Activated CD8-positive, alpha-beta T cell treated with anti-CD3 and anti-CD28 coated beads for 36 hours (primary cell): ENCODE measurements around the gene ZBTB32. TPM values are rescaled to one million over a fixed set of nuclear protein-coding genes. Genes with fewer than 3 reads are reported as not detected.
A peak's percentile ranks its signal among the peaks of the same experiment; 100 is the strongest.

Experiments used
- ATAC-seq: fragments of 200-7000 bp; cut with Tn5 transposase; one replicate; pipeline ENCODE4 v1.10.0; 2021; ENCODE audit warnings: mild to moderate bottlenecking, moderate library complexity
- CTCF ChIA-PET: fragments of 350-600 bp; sonication (Branson Sonifier 250); formaldehyde crosslinking; loops from one replicate; lab custom pipeline; 2021; ENCODE audit warnings: antibody characterized with exemption; lab: Charles Lee
- POLR2A ChIA-PET: fragments of 350-600 bp; sonication (Branson Sonifier 250); formaldehyde crosslinking; loops from one replicate; lab custom pipeline; 2021; ENCODE audit warnings: antibody characterized with exemption; lab: Charles Lee
- DNase-seq: peaks from one replicate; pipeline ENCODE4 v3.0.0-alpha.2; 2020
- H3K27ac Mint-ChIP-seq: one replicate; pipeline ENCODE4 v1.8.0; 2021; ENCODE audit warnings: mild to moderate bottlenecking, mixed read lengths
- H3K27me3 Mint-ChIP-seq: one replicate; pipeline ENCODE4 v1.8.0; 2021; ENCODE audit warnings: mixed read lengths
- H3K36me3 Mint-ChIP-seq: one replicate; pipeline ENCODE4 v1.8.0; 2021; ENCODE audit warnings: low read depth, mixed read lengths
- H3K4me1 Mint-ChIP-seq: one replicate; pipeline ENCODE4 v1.8.0; 2021; ENCODE audit warnings: low read depth, mixed read lengths
- H3K4me3 Mint-ChIP-seq: one replicate; pipeline ENCODE4 v1.8.0; 2021; ENCODE audit warnings: mild to moderate bottlenecking, moderate library complexity, mixed read lengths
- H3K9me3 Mint-ChIP-seq: one replicate; pipeline ENCODE4 v1.8.0; 2021; ENCODE audit warnings: mixed read lengths
- CTCF ChIP-seq: fragments of 200-600 bp; IDR thresholded peaks from one replicate; pipeline ENCODE4 v1.8.0; 2022; ENCODE audit warnings: antibody characterized with exemption, mild to moderate bottlenecking
- intact Hi-C: fragments of 100-400 bp; cut with micrococcal nuclease; formaldehyde crosslinking; loops from one replicate; pipeline ENCODE4 v1.10.0; 2022
- total RNA-seq, 2 experiments: library from RNA; stranded (reverse); gene quantifications; one replicate each; pipeline ENCODE4 v1.2.3, GENCODE V29; 2021

Gene ZBTB32
- total RNA-seq, 2 experiments from 2014 or later, result 410 to 420 TPM

DNA sequence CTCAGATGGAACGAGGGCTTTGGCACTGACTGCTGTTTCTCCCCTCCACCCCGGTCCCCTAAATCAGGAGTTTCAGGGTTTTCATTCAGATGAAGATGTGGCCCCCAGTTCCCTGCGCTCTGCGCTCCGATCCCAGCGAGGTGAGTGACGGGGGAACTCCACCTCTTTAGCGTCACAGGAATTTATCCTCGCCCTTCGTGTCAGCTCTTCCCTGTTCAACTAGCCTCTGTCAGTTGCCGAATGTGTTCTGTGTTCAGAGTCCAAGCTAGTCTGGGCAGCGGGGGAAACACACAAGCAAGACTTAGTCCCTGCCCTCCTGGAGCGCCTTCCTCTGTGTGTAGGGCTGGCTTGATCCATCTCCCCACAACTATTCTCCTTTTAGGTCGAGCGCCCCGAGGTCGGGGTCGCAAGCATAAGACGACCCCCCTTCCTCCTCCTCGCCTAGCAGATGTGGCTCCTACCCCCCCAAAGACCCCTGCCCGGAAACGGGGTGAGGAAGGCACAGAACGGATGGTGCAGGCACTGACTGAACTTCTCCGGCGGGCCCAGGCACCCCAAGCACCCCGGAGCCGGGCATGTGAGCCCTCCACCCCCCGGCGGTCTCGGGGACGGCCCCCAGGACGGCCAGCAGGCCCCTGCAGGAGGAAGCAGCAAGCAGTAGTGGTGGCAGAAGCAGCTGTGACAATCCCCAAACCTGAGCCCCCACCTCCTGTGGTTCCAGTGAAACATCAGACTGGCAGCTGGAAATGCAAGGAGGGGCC lies 15.2 kb downstream of the ZBTB32 start:
- Mint-ChIP-seq H3K4me3 (peak overlapping the region; percentile 94), H3K27ac (peak overlapping the region; percentile 94), H3K4me1 (peaks cover 29% of the 10 kb centered on the region), H3K36me3 (peaks cover 82% of the 10 kb centered on the region), H3K9me3 (no peaks in the 10 kb centered on the region), H3K27me3 (no peaks in the 10 kb centered on the region)
- ChIA-PET CTCF (interaction anchor here (0.6 to 1.8 kb wide), 6 partner anchors 17 to 27 kb away, joined by 3 to 10 read pairs (median 4); no protein-coding TSS in a partner anchor), POLR2A (interaction anchor here (1.0 to 9.5 kb wide), 14 partner anchors 9 to 71 kb away, joined by 3 to 105 read pairs (median 8); partner anchors contain the start of genes COX6B1, IGFLR1, LIN37 and ZBTB32)
- ATAC-seq (no peak), DNase-seq (peak; percentile 33)
- TF ChIP-seq CTCF, result no peak
- intact Hi-C loops, result loop anchor here (10.0 kb wide), 1 partner anchor 215 kb away; the partner anchor contains the start of gene LRFN3

GRCh38 chr19:35720163-35720524 lies 15.8 kb downstream of the ZBTB32 start:
- H3K27me3 Mint-ChIP-seq, result no peaks in the 10 kb centered on the region

DNA sequence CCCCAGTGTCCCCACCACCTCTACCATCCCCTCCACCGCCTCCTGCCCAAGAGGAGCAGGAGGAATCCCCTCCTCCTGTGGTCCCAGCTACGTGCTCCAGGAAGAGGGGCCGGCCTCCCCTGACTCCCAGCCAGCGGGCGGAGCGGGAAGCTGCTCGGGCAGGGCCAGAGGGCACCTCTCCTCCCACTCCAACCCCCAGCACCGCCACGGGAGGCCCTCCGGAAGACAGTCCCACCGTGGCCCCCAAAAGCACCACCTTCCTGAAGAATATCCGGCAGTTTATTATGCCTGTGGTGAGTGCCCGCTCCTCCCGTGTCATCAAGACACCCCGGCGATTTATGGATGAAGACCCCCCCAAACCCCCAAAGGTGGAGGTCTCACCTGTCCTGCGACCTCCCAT lies 16.3 kb downstream of the ZBTB32 start:
- Mint-ChIP-seq H3K27me3 (no peaks in the 10 kb centered on the region), H3K27ac (no peak overlapping the region), H3K9me3 (no peaks in the 10 kb centered on the region), H3K36me3 (peaks cover 82% of the 10 kb centered on the region), H3K4me3 (peak overlapping the region; percentile 2), H3K4me1 (peaks cover 29% of the 10 kb centered on the region)
- DNase-seq (peak; percentile 26), ATAC-seq (no peak)
- intact Hi-C loops, result no loop called here
- TF ChIP-seq CTCF, result no peak
- ChIA-PET POLR2A (interaction anchor here (1.0 to 9.5 kb wide), 8 partner anchors 8 to 57 kb away, joined by 3 to 105 read pairs (median 8); partner anchors contain the start of genes IGFLR1, PSENEN and U2AF1L4), CTCF (interaction anchor here (1.6 kb wide), 1 partner anchor 26 kb away, joined by 6 read pairs; no protein-coding TSS in a partner anchor)

More at GRCh38 chr19:35720163-35720524, 15.8 kb downstream of the ZBTB32 start:
- H3K4me3 Mint-ChIP-seq, result peak overlapping the region; percentile 94
- H3K4me1 Mint-ChIP-seq, result peaks cover 29% of the 10 kb centered on the region
- TF ChIP-seq CTCF, result no peak
- peak overlapping the region; percentile 80 for H3K27ac Mint-ChIP-seq
- ChIA-PET POLR2A (interaction anchor here (1.2 to 9.5 kb wide), 6 partner anchors 9 to 22 kb away, joined by 3 to 105 read pairs (median 33); partner anchors contain the start of gene IGFLR1), CTCF (interaction anchor here (0.6 kb wide), 1 partner anchor 20 kb away, joined by 3 read pairs; no protein-coding TSS in a partner anchor)
- no peak for ATAC-seq
- intact Hi-C loops, result no loop called here
- DNase-seq, result no peak
- no peaks in the 10 kb centered on the region for H3K9me3 Mint-ChIP-seq
- peaks cover 82% of the 10 kb centered on the region for H3K36me3 Mint-ChIP-seq

- CTCF ChIA-PET, result interaction anchor here (1.6 kb wide), 1 partner anchor 27 kb away, joined by 6 read pairs; no protein-coding TSS in a partner anchor
- H3K4me3 Mint-ChIP-seq, result peak overlapping the region; percentile 29
- DNase-seq (peak; percentile 13), ATAC-seq (no peak)
- H3K27me3 Mint-ChIP-seq, result no peaks in the 10 kb centered on the region
- no peaks in the 10 kb centered on the region for H3K9me3 Mint-ChIP-seq
- peak overlapping the region; percentile 52 for H3K27ac Mint-ChIP-seq
- peaks cover 29% of the 10 kb centered on the region for H3K4me1 Mint-ChIP-seq
- intact Hi-C loops, result no loop called here
- H3K36me3 Mint-ChIP-seq, result peaks cover 82% of the 10 kb centered on the region
- TF ChIP-seq CTCF, result no peak
- POLR2A ChIA-PET, result interaction anchor here (1.0 to 9.5 kb wide), 7 partner anchors 7 to 57 kb away, joined by 3 to 105 read pairs (median 11); partner anchors contain the start of genes IGFLR1, PSENEN and U2AF1L4
Measured at GRCh38 chr19:35721374-35721773, 17.0 kb downstream of the ZBTB32 start.
